ENCODE data around the gene MGMT. TPM values are rescaled to one million over a fixed set of nuclear protein-coding genes. Genes with fewer than 3 reads are reported as not detected.

MGMT gene
- polyA plus RNA-seq, 1 of the 3 experiments (the other 2 are of a cell fraction) = 10.8 TPM

DNA sequence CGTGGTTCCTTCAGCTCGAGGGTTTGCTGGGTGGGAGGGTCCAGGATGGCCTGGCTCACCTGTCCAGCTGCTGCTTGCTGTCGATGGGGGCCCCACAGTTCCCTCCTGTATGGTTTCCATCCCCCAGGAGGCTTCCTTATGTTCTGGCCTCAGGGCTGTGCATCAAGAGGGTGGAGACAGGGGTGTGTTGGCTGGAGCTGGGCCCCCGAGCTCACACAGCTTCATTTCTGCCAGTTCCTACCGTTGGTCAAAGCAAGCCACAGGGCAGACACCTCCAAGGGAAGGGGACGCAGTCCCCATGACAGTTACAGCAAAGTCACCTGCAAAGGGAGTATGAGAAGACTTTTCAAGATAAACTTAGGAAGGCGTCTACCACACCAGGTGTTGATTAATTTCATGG lies 340.2 kb downstream of the MGMT start:
- Histone ChIP-seq H3K4me2 (no peak overlapping the region), H2AFZ (ENCODE audit: low read depth) (no peak overlapping the region), H3K79me2 (ENCODE audit: insufficient read depth) (no peaks in the 10 kb centered on the region), H3K9me3 (no peaks in the 10 kb centered on the region), H3K9ac (no peak overlapping the region), H3K36me3 (replicated peaks in 1 of 2; ENCODE audit: control insufficient read depth in 1 of 2, insufficient read depth in 2 of 2, low read length in 1 of 2) (no peaks in the 10 kb centered on the region), H3K4me3 (ENCODE audit: low read depth in 2 of 2, low read length in 1 of 2) (no peak overlapping the region), H4K20me1 (ENCODE audit: insufficient read depth) (no peaks in the 10 kb centered on the region), H3K4me1 (ENCODE audit: control insufficient read depth in 1 of 2, insufficient read depth in 2 of 2, low read depth in 1 of 2, low read length in 1 of 2) (no peaks in the 10 kb centered on the region), H3K27me3 (ENCODE audit: insufficient read depth) (no peaks in the 10 kb centered on the region), H3K9me2 (no peaks in the 10 kb centered on the region), H3K27ac (ENCODE audit: low read depth in 2 of 2, low read length in 1 of 2) (no peak overlapping the region), H3F3A (replicated peaks; ENCODE audit: insufficient read depth) (no peaks in the 10 kb centered on the region)
- ChIA-PET CTCF (no interaction called here), POLR2A (no interaction called here)
- TF ChIP-seq, protein P1, sequence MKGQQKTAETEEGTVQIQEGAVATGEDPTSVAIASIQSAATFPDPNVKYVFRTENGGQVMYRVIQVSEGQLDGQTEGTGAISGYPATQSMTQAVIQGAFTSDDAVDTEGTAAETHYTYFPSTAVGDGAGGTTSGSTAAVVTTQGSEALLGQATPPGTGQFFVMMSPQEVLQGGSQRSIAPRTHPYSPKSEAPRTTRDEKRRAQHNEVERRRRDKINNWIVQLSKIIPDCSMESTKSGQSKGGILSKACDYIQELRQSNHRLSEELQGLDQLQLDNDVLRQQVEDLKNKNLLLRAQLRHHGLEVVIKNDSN (IDR thresholded peaks at IDR 0.05; ENCODE audit: borderline replicate concordance, low read depth) = no peak
- no peak for TF ChIP-seq EP300 (IDR thresholded peaks at IDR 0.05; ENCODE audit: borderline replicate concordance in 1 of 2, low read depth in 1 of 2, low read length in 1 of 2)
- TF ChIP-seq FOXJ3 (CRISPR knock-in tag; IDR thresholded peaks at IDR 0.05) = no peak
- no peak for TF ChIP-seq EZH2phosphoT487 (IDR thresholded peaks at IDR 0.05; ENCODE audit: borderline replicate concordance, low read depth)
- no peak for TF ChIP-seq GABPA (IDR thresholded peaks at IDR 0.05; ENCODE audit: low read depth)
- no peak for TF ChIP-seq RXRA (IDR thresholded peaks at IDR 0.05; ENCODE audit: borderline replicate concordance, low read depth)
- TF ChIP-seq ELF1 (IDR thresholded peaks at IDR 0.05) = no peak
- TF ChIP-seq TEAD4 (IDR thresholded peaks at IDR 0.05; ENCODE audit: borderline replicate concordance, insufficient read depth) = no peak
- no peak for TF ChIP-seq FOSL2 (IDR thresholded peaks at IDR 0.05; ENCODE audit: borderline replicate concordance, low read depth)
- no peak for TF ChIP-seq CHD2 (IDR thresholded peaks at IDR 0.05; ENCODE audit: low read length, partially characterized antibody)
- no peak for TF ChIP-seq RAD21 (IDR thresholded peaks at IDR 0.05; ENCODE audit: low read length)
- TF ChIP-seq, protein P2, sequence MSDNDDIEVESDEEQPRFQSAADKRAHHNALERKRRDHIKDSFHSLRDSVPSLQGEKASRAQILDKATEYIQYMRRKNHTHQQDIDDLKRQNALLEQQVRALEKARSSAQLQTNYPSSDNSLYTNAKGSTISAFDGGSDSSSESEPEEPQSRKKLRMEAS (IDR thresholded peaks at IDR 0.05; ENCODE audit: low read depth) = no peak
- no peak for DNase-seq
- 8% methylated on average over 7 of the region's 7 CpGs for WGBS (ENCODE audit: low lambda C conversion rate)

DNA sequence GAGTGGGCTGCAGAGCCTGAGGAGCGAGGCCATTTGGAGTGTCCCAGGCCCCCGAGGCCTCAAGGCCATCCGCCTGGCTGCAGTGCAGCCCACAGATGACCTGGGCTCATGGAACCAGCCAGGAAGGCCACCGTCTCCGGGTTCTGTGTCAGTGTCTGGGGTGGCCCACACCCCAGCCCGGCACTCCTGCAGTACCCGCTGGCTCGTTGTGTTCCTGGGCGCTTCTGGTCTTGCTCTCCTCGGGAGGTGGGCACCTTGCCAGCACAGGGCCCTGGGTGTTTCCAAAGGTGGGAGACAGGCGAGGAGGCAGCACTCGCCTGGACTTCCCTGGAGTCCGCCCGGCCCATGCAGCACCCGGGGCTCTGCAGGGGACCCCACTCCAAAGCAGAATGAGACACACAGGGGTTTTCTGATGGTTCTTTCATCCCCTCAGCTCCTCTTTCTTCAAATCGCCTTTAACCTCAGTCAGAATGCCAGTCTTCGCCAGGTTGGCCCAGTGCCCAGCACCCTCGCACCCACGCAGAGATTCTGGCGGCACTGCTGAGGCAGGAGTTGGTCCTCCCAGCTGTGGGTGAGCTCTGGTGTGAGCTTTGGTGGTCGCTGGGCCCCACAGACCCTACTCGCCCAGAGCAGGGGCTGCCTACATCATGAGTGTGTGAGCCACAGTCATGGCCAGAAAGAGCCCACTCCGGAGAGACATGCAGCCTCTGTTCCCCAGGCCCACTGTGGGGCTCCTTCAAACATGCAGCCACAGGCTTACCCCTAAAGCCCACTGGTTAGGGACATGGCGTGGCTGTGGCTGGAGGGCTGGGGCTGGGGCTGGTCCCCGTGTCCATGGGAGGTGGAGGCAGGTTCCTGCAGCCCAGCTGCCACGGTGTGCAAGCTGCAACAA lies 341.3 kb downstream of the MGMT start:
- no peaks in the 10 kb centered on the region for H3K4me1 ChIP-seq (ENCODE audit: control insufficient read depth in 1 of 2, insufficient read depth in 2 of 2, low read depth in 1 of 2, low read length in 1 of 2)
- no peak overlapping the region for H3K27ac ChIP-seq (ENCODE audit: low read depth in 2 of 2, low read length in 1 of 2)
- H3K9me3 ChIP-seq = no peaks in the 10 kb centered on the region
- H3K4me3 ChIP-seq (ENCODE audit: low read depth in 2 of 2, low read length in 1 of 2) = no peak overlapping the region
- no peak overlapping the region for H3K4me2 ChIP-seq
- no peak for DNase-seq
- no peaks in the 10 kb centered on the region for H3K36me3 ChIP-seq (replicated peaks in 1 of 2; ENCODE audit: control insufficient read depth in 1 of 2, insufficient read depth in 2 of 2, low read length in 1 of 2)
- H4K20me1 ChIP-seq (ENCODE audit: insufficient read depth) = no peaks in the 10 kb centered on the region
- ChIA-PET CTCF (interaction anchor here (1.0 kb wide), 1 partner anchor 536 kb away, joined by 4 read pairs; no protein-coding TSS in a partner anchor), POLR2A (no interaction called here)
- WGBS (ENCODE audit: low lambda C conversion rate) = 43% methylated on average over 11 of the region's 26 CpGs
- H3K79me2 ChIP-seq (ENCODE audit: insufficient read depth) = no peaks in the 10 kb centered on the region
- no peak overlapping the region for H3K9ac ChIP-seq
- H3K9me2 ChIP-seq = no peaks in the 10 kb centered on the region
- H3K27me3 ChIP-seq (ENCODE audit: insufficient read depth) = no peaks in the 10 kb centered on the region
- H3F3A ChIP-seq (replicated peaks; ENCODE audit: insufficient read depth) = no peaks in the 10 kb centered on the region
- H2AFZ ChIP-seq (ENCODE audit: low read depth) = no peak overlapping the region
- TF ChIP-seq RCOR1 (IDR thresholded peaks at IDR 0.05; ENCODE audit: low read length) (no peak), RXRA (IDR thresholded peaks at IDR 0.05; ENCODE audit: borderline replicate concordance, low read depth) (no peak), MXI1 (IDR thresholded peaks at IDR 0.05; ENCODE audit: low read depth, low read length) (no peak), NFIC (IDR thresholded peaks at IDR 0.05; ENCODE audit: borderline replicate concordance) (no peak), ELF1 (IDR thresholded peaks at IDR 0.05) (no peak), RFX5 (IDR thresholded peaks at IDR 0.05; ENCODE audit: low read length) (no peak), SMC3 (IDR thresholded peaks at IDR 0.05; ENCODE audit: low read depth, low read length) (no peak), TAF1 (IDR thresholded peaks at IDR 0.05; ENCODE audit: borderline replicate concordance, low read depth, low read length) (no peak), CHD2 (IDR thresholded peaks at IDR 0.05; ENCODE audit: low read length, partially characterized antibody) (no peak)
- TF ChIP-seq, protein P1 (IDR thresholded peaks at IDR 0.05; ENCODE audit: borderline replicate concordance, low read depth) = no peak
- TF ChIP-seq, protein P3, sequence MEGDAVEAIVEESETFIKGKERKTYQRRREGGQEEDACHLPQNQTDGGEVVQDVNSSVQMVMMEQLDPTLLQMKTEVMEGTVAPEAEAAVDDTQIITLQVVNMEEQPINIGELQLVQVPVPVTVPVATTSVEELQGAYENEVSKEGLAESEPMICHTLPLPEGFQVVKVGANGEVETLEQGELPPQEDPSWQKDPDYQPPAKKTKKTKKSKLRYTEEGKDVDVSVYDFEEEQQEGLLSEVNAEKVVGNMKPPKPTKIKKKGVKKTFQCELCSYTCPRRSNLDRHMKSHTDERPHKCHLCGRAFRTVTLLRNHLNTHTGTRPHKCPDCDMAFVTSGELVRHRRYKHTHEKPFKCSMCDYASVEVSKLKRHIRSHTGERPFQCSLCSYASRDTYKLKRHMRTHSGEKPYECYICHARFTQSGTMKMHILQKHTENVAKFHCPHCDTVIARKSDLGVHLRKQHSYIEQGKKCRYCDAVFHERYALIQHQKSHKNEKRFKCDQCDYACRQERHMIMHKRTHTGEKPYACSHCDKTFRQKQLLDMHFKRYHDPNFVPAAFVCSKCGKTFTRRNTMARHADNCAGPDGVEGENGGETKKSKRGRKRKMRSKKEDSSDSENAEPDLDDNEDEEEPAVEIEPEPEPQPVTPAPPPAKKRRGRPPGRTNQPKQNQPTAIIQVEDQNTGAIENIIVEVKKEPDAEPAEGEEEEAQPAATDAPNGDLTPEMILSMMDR (IDR thresholded peaks at IDR 0.05) = no peak
- TF ChIP-seq, protein P4, sequence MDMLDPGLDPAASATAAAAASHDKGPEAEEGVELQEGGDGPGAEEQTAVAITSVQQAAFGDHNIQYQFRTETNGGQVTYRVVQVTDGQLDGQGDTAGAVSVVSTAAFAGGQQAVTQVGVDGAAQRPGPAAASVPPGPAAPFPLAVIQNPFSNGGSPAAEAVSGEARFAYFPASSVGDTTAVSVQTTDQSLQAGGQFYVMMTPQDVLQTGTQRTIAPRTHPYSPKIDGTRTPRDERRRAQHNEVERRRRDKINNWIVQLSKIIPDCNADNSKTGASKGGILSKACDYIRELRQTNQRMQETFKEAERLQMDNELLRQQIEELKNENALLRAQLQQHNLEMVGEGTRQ (IDR thresholded peaks at IDR 0.05; ENCODE audit: borderline replicate concordance, low read depth, low read length) = no peak
- TF ChIP-seq, protein P5, sequence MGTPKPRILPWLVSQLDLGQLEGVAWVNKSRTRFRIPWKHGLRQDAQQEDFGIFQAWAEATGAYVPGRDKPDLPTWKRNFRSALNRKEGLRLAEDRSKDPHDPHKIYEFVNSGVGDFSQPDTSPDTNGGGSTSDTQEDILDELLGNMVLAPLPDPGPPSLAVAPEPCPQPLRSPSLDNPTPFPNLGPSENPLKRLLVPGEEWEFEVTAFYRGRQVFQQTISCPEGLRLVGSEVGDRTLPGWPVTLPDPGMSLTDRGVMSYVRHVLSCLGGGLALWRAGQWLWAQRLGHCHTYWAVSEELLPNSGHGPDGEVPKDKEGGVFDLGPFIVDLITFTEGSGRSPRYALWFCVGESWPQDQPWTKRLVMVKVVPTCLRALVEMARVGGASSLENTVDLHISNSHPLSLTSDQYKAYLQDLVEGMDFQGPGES (IDR thresholded peaks at IDR 0.05; ENCODE audit: low read depth, low read length) = no peak

Measured in SK-N-SH (cell line).